GM21825 (cell line): ENCODE data around the gene B9D2.
"Not testable (repeated sequence)": the region's sequence is repeated elsewhere in the genome, so short reads cannot be mapped to it uniquely, and the experiment has no call there.

Source experiments
- ATAC-seq: cut with Tn5 transposase; IDR thresholded peaks from one replicate; pipeline ENCODE4 v1.9.1; 2021; ENCODE audit warnings: mild to moderate bottlenecking, moderate library complexity; ENCODE audit not compliant: unreplicated experiment

The B9D2 gene, protein sequence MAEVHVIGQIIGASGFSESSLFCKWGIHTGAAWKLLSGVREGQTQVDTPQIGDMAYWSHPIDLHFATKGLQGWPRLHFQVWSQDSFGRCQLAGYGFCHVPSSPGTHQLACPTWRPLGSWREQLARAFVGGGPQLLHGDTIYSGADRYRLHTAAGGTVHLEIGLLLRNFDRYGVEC

DNA sequence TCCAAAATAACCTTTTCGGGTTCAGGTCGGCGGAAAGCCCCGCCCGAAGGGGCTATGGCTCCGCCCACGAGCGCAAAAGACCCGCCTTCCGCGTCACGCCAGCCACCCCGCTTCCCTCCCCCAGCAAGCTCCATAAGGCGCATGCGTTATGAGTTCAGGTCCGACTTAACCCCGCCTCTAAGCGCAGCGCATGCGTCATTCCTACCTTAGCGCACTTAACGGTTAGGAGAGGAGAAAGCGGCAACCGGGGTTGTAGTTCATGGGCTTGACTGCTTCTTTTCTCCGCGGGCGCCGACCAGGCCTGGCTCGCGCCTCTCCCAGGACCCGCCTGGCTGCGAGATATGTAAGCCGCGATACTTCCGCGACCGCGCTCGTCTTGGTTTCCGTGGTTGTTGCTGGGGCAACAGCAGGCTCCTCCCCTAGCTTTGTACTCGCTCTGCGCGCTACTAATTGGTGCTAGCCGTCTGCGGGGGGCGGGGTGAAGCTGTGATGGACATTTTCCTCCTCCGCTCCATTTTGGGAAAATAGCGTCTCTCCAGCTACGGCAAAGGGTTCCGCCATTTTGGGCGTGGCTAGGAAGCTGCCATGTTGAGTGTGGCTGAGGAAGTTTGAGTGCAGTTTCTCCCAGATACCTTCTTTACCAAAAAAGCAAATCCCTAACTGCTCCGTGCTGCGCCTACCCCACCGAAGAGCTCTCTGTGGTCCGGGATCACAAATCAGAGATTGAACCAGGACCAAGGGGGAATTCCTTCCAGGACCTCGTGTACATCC, at the start of gene B9D2:
TSS of gene B9D2 (minus strand) at position 397 of the 771 bp plus-strand sequence. CDS start 630 bp downstream, outside the sequence.
- ATAC-seq = peak; percentile 77

DNA sequence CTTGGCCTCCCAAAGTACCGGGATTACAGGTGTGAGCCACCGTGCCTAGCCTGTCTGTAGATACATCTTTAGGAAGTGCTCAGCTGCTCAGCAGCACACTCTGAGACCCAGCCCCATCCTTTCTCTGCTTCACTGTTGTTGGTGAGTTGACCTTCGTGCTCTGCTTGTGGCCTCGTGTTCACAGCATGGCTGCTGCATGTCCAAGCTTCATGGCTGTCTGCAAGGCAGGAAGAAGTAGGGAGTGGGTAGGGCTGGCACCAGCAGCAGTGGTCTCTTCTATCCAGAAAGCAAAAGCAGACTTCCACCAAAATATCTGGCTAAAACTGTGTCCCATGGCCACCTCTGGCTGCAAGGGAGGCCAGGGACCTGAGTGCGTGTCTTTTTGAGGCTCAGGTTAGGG, 49.0 kb upstream of the B9D2 start:
- no peak for ATAC-seq

DNA sequence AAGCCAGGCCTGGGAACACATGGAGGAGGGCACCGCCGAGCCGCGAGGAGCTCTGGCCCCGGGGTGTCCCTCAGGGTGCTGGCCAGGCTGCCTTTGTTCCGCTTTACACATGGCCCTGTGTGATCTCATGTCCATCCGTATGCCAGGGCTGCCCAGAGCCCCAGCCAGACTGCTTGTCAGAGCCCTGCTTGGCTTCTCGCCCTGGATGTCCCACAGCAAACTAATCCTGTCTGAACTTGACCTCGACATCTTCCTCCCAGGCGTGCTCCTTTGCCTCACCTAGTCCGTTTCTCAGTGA, 48.0 kb upstream of the B9D2 start:
- no peak for ATAC-seq

DNA sequence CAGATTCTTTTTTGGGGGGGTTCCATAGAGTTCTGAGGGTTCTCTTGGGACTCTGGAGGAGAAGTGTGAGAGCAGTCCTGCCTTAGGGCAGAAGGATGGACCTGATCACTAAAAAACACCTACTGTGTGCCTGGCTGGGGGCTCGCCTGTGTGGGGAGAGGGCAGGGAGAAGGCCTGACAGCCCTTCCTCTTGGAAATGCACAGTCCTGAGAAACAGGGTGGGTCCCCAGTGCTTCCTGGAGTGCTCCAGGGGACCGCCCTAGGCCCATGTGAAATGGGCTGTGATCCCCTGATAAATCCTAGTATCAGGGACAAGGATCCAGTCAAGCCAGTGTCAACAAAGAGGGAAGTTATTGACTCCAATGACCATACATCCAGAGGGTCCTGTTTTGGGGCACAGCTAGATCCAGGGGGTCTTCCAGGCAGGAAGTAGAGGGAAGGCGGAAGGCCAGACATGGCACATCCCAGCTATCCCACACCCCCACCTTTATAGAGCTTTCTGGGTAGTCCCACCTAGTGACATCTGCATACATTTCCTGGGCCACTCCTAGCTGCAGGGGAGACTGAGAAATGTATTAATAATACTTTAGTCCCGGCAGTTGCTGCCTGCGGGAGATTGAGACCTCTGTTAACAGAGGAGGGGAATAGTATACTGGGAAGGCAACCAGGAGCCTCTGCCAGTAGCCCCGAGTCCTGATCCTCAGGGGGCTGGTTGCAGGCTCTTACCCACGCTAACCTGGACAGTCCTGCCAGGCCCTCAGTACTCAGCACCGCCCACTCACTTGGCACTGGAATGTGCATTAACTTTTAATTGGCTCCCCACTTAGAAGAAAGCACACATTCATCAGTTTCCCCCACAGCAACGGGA, 47.4 kb upstream of the B9D2 start:
- no peak for ATAC-seq

DNA sequence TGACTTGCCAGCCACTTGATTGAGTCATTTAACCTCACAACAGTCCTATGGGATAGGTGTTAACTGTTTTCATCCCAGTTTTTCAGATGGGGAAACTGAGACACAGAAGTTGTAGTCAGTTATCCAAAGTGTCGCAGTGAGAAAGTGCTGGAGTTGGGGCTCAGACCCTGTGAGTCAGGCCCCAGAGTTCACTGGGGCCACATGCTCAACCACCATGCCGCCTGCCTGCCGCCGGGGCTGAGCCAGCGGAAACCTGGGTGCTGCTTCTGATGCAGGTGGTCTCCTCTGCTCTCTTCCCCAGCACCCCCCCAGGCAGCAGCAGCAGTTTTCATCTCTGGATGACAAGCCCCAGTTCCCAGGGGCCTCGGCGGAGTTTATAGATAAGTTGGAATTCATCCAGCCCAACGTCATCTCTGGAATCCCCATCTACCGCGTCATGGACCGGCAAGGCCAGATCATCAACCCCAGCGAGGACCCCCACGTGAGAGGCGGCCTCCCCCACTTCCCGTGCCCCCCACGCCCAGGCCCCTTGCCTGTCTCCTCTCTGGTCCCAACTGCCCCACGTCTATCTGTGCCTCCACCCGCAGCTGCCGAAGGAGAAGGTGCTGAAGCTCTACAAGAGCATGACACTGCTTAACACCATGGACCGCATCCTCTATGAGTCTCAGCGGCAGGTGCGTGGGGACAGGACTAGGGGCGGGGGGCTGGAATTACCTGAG, 46.5 kb upstream of the B9D2 start:
- no peak for ATAC-seq

DNA sequence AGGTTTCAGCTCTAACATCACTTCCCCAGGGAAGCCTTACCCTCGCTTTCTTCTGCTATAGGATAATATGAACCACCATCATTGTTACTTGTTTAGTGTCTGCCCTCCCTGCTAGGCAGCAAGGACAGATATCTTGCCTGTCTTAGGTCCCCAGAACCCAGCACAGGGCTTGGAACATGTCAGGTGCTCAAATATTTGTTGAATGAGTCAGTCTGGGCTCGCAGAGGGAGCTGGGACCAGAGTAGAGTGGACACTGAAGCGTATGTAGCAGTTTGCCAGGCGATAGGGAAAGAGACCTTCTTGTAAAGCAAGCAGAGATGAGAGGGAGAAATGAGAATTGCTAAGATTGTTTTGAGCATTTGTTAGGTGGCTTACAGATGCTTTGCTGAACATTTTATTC, 45.3 kb upstream of the B9D2 start:
- no peak for ATAC-seq

DNA sequence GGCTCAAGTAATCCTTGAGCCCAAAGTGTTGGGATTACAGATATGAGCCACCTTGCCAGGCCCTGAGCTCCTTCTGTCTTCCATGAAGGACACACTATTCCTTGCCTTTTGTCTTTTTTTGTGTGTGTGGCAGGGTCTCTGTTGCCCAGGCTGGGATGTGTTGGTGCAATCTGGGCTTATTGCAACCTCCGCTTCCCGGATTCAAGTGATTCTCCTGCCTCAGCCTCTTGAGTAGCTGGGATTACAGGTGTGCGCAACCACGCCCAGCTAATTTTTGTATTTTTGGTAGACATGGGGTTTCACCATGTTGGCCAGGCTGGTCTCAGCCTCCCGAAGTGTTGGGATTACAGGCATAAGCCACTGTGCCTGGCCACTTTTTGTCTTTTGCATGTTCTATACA, 44.9 kb upstream of the B9D2 start:
- ATAC-seq = not testable (repeated sequence)

DNA sequence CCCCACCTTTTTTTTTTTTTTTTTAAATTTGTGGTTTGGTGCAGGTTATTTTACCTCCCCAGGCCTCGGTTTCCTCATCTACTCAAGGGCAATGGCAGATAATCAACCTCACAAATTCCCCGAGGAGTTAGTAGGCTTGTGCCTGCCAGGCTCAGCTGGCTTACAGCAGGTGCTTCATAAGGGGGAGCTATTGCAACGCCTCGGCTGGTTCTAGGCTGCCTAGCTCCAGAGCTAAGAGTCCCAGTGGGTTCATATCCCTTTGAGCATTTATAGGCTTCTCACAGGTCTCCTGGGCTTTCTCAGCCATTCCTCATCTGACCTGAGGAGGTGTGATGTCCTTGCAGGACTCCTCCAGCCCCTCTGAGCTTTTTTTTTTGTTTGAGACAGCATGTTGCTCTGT, 44.3 kb upstream of the B9D2 start:
- no peak for ATAC-seq

DNA sequence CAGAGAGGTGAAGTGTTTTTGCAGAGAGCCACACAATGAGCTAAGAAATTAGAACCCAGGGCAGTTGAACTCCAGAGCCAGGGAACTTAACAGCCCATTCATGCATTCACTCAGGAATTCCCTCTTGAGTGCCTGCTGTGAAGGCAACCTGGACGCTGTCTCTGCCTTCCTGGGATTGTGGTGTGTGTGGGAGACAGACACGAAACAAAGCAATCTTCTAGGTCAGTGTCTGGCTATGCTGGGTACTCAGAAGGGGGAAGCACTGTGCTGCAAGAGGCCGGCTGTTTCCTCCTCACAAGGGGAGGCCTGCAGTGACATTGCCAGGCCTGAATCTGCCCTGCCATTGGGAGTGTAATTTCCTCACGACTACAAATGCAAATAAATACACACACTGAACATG, 43.3 kb upstream of the B9D2 start:
- no peak for ATAC-seq

DNA sequence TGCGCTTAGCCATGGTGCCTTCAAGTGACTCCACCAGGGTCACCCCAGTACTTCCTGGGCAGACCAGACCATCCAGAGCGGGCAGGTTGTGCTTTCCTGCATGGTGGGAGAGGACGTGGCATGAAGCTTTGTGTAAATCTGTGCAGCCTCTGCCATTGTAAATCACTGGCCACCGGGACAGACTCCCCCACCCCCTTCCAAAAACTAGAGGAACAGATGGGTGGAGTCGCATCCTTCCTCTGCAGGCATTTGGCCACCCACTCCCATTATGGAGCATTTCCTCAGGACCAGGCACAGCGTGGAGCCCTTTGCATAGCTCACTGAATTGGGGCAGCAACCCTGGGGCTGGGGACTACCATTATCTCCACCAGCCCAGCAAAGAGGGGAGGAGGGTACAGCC, 41.8 kb upstream of the B9D2 start:
- no peak for ATAC-seq

DNA sequence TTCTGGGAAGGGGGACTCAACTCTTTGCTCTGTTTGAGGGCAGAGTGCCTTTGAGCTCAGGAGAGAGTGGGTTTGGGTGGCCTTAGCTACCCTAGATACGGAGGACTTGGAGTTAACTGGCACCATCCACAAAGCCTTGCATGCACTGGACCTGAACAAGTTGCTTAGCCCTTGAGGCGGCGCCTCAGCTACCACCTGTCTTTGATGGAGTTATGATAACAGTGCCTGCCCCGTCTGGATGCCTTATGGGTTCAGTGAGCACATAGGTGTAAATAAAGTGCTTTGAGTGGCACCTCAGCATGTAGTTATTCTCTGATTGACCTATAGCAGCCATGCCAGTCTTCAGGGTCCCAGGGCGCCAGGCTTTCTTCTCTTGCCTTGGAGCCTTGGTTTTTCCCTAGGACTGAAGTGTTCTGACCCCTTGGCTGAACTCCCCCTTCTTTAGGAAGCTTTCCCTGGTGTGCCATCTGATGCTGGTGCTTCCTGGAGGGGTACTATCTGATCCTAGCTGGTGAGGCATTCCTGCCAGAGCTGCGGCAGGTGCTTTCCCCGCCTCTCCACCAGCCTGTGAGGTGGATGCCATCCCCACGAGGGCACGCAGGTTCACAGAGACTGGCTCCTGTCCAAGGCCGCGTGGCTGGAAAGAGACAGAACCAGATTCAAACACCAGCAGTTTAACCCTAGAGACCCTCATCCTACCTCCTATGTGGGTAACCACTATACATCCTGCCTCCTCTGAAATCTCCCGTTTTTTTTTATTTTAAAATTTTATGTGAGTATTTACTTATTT, 39.4 kb upstream of the B9D2 start:
- ATAC-seq = no peak

DNA sequence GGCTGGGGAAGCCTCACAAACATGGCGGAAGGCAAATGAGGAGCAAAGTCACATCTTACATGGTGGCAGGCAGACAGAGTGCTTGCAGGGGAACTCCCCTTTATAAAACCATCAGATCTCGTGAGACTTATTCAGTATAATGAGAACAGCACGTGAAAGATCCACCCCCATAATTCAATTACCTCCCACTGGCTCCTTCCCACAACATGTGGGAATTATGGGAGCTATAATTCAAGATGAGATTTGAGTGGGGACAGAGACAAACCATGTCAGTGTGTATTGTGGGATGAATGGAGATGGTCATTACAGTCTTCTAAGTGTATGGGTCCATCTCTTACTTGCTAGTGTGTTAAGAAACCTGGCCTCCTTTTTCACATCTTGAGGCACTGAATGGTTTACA, 38.1 kb upstream of the B9D2 start:
- no peak for ATAC-seq

DNA sequence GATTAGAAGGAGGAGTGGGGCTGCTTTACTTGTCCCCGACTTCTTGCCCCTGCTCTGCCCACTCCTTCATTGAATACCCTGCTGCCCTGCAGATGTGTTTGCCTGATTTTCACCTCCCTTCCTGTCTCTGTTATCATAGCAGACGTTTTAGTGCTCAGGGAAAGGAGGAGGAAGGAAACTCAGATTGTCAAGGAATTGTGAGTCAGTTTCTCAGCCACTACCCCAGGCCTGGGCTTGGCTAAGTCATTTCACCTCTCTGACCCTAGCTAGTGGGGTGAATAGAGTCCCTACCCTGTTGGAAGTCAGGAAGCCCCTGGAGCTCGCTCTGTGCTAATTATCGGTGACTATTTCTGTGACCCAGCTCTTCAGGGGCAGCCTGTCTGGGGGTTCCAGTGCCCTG, 37.5 kb upstream of the B9D2 start:
- ATAC-seq = no peak

DNA sequence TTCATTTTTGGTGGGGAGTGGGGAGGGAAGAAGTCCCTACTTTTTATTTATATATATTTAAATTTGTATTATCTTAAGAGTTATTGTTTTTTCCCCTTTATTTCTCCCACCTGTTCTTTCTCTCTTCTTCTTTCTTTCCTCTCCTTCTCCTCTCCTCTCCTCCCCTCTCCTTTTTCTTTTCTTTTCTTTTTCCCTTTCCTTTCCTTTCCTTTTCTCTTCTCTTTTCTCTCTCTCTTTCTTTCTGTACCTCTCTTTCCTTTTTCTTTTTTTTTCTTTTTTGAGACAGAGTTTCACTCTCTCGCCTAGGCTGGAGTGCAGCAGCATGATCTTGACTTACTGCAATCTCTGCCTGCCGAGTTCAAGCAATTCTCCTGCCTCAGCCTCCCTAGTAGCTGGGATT, 35.6 kb upstream of the B9D2 start:
- no peak for ATAC-seq

DNA sequence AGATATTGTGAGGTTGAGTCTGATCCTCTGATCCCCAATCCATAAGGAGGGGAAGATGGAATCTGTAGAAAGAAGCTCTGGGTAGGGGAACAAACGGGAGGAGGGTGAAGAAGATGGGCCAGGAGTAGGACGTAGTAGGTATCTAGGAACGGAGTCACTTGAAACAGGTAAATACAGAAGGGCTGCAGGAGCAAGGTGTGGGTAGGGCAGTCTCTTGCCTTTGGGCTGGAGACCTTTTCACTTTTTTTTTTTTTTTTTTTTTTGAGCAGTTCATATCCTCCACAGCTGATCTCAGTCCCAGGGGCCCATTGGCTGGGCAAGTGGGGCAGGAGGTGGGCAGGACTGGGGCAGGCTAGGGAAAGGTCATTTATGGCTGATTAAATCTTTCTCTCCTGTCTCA, 35.1 kb upstream of the B9D2 start:
- ATAC-seq = no peak

DNA sequence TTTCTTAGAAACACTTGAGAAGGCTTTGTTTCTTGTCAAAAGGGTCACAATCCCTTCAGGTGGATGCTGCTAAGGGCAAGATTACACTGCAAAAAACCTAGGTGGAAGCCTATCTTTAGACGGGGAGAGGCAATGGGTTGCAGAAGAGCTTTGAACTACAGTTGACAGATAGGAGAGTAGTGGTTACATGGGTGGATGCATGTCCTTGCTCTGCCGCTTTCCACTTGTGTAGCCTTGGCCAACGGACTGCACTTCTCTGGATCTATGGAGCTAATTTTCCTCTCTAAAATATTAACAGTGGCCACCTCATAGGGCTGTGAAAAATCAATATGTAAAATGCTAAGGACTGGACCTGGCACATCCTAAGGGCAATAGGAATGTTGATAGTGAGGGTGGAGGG, 34.6 kb upstream of the B9D2 start:
- ATAC-seq = no peak

DNA sequence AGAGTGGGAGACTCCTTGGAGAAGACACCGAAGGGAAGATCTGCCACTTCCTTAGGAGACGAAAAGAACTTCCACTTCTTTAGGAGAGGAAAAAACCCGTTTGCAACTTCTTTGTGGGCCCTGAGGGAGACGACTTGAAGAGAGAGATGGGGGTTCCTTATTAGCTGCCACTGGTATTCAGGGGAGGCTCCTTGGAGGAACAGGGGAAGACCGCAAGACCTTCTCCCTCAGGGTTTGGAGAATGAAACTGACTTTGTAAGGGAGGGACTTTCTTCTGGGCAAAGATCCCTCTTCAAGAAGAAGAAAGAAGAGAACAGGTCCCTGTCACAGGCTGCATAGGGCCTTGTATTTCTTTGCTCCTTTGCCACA, 34.1 kb upstream of the B9D2 start:
- ATAC-seq = no peak

DNA sequence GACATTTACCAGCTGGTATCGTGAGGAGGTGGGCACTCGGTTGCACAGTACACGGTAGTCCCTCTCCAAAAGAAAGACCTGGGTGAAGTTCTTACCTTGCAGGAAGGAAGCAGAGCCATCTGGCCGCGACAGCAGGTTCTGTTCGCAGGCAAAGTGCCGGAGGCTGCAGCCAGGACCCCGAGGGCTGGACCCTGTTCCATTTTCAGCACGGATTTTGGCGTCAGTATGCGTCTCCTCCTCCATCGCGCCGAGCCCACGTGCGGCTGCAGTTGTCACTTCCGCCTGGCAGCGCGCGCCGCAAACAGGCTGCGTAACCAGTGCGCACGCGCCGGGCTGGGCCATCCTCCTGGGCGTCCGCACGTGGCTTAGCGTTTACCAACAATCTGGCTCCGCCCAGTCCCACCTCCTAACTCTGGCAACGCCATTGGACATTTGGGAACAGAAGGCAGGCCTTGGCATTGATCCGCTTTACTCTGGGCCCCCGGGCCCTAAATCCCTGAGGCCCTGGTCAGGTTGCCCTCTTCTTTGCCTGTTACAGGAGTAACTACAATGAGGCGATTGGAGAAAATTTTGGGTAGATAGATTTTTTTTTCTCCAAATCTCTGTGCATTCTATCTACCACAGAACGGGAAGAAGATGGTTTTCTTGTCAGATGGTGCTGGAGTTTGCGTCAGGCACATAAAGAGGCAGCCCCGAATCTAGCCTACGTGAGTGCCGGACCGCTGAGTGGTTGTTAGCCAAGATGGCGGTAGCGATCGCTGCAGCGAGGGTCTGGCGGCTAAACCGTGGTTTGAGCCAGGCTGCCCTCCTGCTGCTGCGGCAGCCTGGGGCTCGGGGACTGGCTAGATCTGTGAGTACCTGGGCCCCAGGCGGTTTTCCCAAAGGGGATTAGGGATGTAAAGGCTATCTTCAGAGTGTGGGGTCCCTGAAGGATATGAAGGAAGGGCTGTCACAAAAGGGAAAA, 33.4 kb upstream of the B9D2 start, which contains the start of the genes BCKDHA and EXOSC5:
TSS of gene BCKDHA (plus strand) at position 733 of the 964 bp plus-strand sequence. CDS start at position 743, 10 bp downstream.
TSS of gene EXOSC5 (minus strand) at position 274 of the 964 bp plus-strand sequence. CDS start at position 243, 31 bp downstream.
- peak; percentile 87 for ATAC-seq

DNA sequence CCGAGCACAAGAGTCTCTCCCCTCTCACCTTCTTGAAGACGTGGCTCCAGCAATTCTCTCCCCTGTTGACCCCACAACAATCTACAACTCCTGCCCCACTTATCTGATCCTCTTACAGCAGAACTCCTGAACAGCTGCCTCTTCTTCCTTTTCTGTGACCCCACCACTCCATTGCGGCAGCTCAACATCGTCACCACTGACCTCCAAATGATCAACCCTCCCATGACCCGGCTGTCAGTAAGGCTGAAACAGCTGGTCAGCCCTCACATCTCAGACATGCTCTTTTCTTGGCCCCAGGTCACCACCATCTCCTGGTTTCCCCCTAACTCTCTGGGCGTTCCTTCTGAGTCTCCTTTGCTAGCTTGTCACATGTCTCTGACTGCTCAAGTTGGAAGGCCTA, 31.4 kb upstream of the B9D2 start:
- no peak for ATAC-seq
